Effector memory CD4-positive, alpha-beta T cell (primary cell): ENCODE measurements around the gene MED29.
A peak's percentile ranks its signal among the peaks of the same experiment; 100 is the strongest.

Experiments
- DNase-seq, 3 donors: peaks; one replicate each; pipeline ENCODE4 v3.0.0-alpha.2; 2020
- H3K27ac ChIP-seq: 2 replicates; pipeline ENCODE4 v1.7.0; 2013; ENCODE audit warnings: mild to moderate bottlenecking, low read length, moderate library complexity; ENCODE audit not compliant: insufficient read depth, poor library complexity, severe bottlenecking
- H3K27me3 ChIP-seq: replicated peaks from 2 replicates; pipeline ENCODE4 v1.7.0; 2013; ENCODE audit warnings: mild to moderate bottlenecking, low read length; ENCODE audit not compliant: insufficient read depth, control insufficient read depth, poor library complexity, severe bottlenecking
- H3K36me3 ChIP-seq: 2 replicates; pipeline ENCODE4 v1.7.0; 2013; ENCODE audit warnings: mild to moderate bottlenecking, low read length, moderate library complexity; ENCODE audit not compliant: control insufficient read depth, insufficient read depth
- H3K4me1 ChIP-seq: 2 replicates; pipeline ENCODE4 v1.7.0; 2013; ENCODE audit warnings: low read length, mild to moderate bottlenecking; ENCODE audit not compliant: control insufficient read depth, insufficient read depth, poor library complexity, severe bottlenecking
- H3K4me3 ChIP-seq: 2 replicates; pipeline ENCODE4 v1.7.0; 2013; ENCODE audit warnings: low read length, low read depth, mild to moderate bottlenecking; ENCODE audit not compliant: insufficient read depth, poor library complexity, severe bottlenecking
- H3K9me3 ChIP-seq: 2 replicates; pipeline ENCODE4 v1.7.0; 2013; ENCODE audit warnings: mild to moderate bottlenecking, low read length, moderate library complexity; ENCODE audit not compliant: control insufficient read depth

Gene MED29

GRCh38 chr19:39381910-39382611 is 9.1 kb upstream of the MED29 start:
- no peak overlapping the region for H3K27ac ChIP-seq
- no peak for DNase-seq

GRCh38 chr19:39382991-39383828 is 8.0 kb upstream of the MED29 start:
- H3K27me3 ChIP-seq, result no peaks in the 10 kb centered on the region
- H3K36me3 ChIP-seq, result peaks cover 84% of the 10 kb centered on the region
- H3K9me3 ChIP-seq, result no peaks in the 10 kb centered on the region
- no peak for DNase-seq
- no peaks in the 10 kb centered on the region for H3K4me1 ChIP-seq
- H3K4me3 ChIP-seq, result no peak overlapping the region
- H3K27ac ChIP-seq, result no peak overlapping the region

More at GRCh38 chr19:39381910-39382611, 9.1 kb upstream of the MED29 start:
- Histone ChIP-seq H3K9me3 (no peaks in the 10 kb centered on the region), H3K4me1 (no peaks in the 10 kb centered on the region), H3K27me3 (no peaks in the 10 kb centered on the region), H3K4me3 (no peak overlapping the region), H3K36me3 (peaks cover 86% of the 10 kb centered on the region)

GRCh38 chr19:39384839-39385568 is 6.2 kb upstream of the MED29 start:
- no peaks in the 10 kb centered on the region for H3K27me3 ChIP-seq
- peaks cover 82% of the 10 kb centered on the region for H3K36me3 ChIP-seq
- H3K4me1 ChIP-seq, result peaks cover 3% of the 10 kb centered on the region
- no peak for DNase-seq
- no peaks in the 10 kb centered on the region for H3K9me3 ChIP-seq
- H3K4me3 ChIP-seq, result no peak overlapping the region
- H3K27ac ChIP-seq, result no peak overlapping the region

GRCh38 chr19:39385629-39386411 is 5.4 kb upstream of the MED29 start:
- Histone ChIP-seq H3K4me1 (peaks cover 7% of the 10 kb centered on the region), H3K4me3 (no peak overlapping the region), H3K27ac (no peak overlapping the region), H3K27me3 (no peaks in the 10 kb centered on the region), H3K9me3 (no peaks in the 10 kb centered on the region), H3K36me3 (peaks cover 74% of the 10 kb centered on the region)
- DNase-seq, result no peak

GRCh38 chr19:39386557-39386956 is 4.6 kb upstream of the MED29 start:
- Histone ChIP-seq H3K4me3 (no peak overlapping the region), H3K9me3 (no peaks in the 10 kb centered on the region), H3K36me3 (peaks cover 66% of the 10 kb centered on the region), H3K27me3 (no peaks in the 10 kb centered on the region), H3K27ac (no peak overlapping the region), H3K4me1 (peaks cover 7% of the 10 kb centered on the region)
- DNase-seq, result no peak

- Histone ChIP-seq H3K36me3 (peaks cover 58% of the 10 kb centered on the region), H3K4me3 (no peak overlapping the region)
- DNase-seq, result no peak
Observed at GRCh38 chr19:39388657-39389056, 2.5 kb upstream of the MED29 start.

GRCh38 chr19:39389631-39390414 is 1.4 kb upstream of the MED29 start:
- Histone ChIP-seq H3K4me1 (peaks cover 12% of the 10 kb centered on the region), H3K4me3 (peak overlapping the region; percentile 71), H3K27me3 (no peaks in the 10 kb centered on the region), H3K27ac (peak overlapping the region; percentile 98), H3K9me3 (no peaks in the 10 kb centered on the region), H3K36me3 (peaks cover 59% of the 10 kb centered on the region)
- DNase-seq, result no peak

More at GRCh38 chr19:39388657-39389056, 2.5 kb upstream of the MED29 start:
- Histone ChIP-seq H3K9me3 (no peaks in the 10 kb centered on the region), H3K27ac (peak overlapping the region; percentile 98), H3K27me3 (no peaks in the 10 kb centered on the region), H3K4me1 (peaks cover 12% of the 10 kb centered on the region)

GRCh38 chr19:39390451-39390750 is 777 bp upstream of the MED29 start:
- peak in 2 of 3 donors; percentile 78 to 85 for DNase-seq
- Histone ChIP-seq H3K9me3 (no peaks in the 10 kb centered on the region), H3K4me1 (peaks cover 12% of the 10 kb centered on the region), H3K27ac (peak overlapping the region; percentile 98), H3K36me3 (peaks cover 60% of the 10 kb centered on the region), H3K4me3 (peak overlapping the region; percentile 71), H3K27me3 (no peaks in the 10 kb centered on the region)
